Thymus (tissue), 11 donors: ENCODE data around the gene ANO6. TPM values are rescaled to one million over a fixed set of nuclear protein-coding genes. Genes with fewer than 3 reads are reported as not detected.
A peak's percentile ranks its signal among the peaks of the same experiment; 100 is the strongest.

Experiments
- DNase-seq, 9 donors: peaks; one replicate each; pipeline ENCODE4 v3.0.0-alpha.2; 2013; ENCODE audit warnings: low spot score in 9 of 9, low read depth in 6 of 9, missing footprints in 1 of 9
- H3K27ac ChIP-seq, 2 donors: one replicate each; pipeline ENCODE4 v1.5.1; 2013; ENCODE audit warnings: control low read depth in 1 of 2, low read depth in 1 of 2, low read length in 1 of 2, mild to moderate bottlenecking in 1 of 2, moderate library complexity in 1 of 2
- H3K27me3 ChIP-seq, 2 donors: one replicate each; pipeline ENCODE4 v1.5.1; 2013; ENCODE audit warnings: low read length in 1 of 2; ENCODE audit not compliant: control insufficient read depth in 2 of 2, insufficient read depth in 1 of 2
- H3K36me3 ChIP-seq, 2 donors: one replicate each; pipeline ENCODE4 v1.5.1; 2013; ENCODE audit warnings: low read length in 1 of 2, mild to moderate bottlenecking in 1 of 2, moderate library complexity in 1 of 2; ENCODE audit not compliant: control insufficient read depth in 2 of 2, insufficient read depth in 2 of 2
- H3K4me1 ChIP-seq, 2 donors: one replicate each; pipeline ENCODE4 v1.5.1; 2013; ENCODE audit warnings: low read length in 2 of 2; ENCODE audit not compliant: control insufficient read depth in 2 of 2, insufficient read depth in 2 of 2
- H3K4me3 ChIP-seq, 2 donors: one replicate each; pipeline ENCODE4 v1.5.1; 2013; ENCODE audit warnings: low read length in 2 of 2, control low read depth in 1 of 2, mild to moderate bottlenecking in 1 of 2
- H3K9me3 ChIP-seq, 2 donors: one replicate each; pipeline ENCODE4 v1.5.1; 2013; ENCODE audit warnings: low read length in 1 of 2, mild to moderate bottlenecking in 1 of 2; ENCODE audit not compliant: control insufficient read depth in 2 of 2, insufficient read depth in 1 of 2
- WGBS: extraction: QIAGEN DNeasy Blood & Tissue Kit; methylation state at CpG from one replicate; pipeline ENCODE4 v1.1.7; 2013; 5-methylcytosine and 5-hydroxymethylcytosine counted together
- polyA plus RNA-seq: library from polyadenylated mRNA; stranded (reverse); fragments of 200-250 nt; gene quantifications from one replicate; pipeline ENCODE4 v1.2.3, GENCODE V29; 2013
- total RNA-seq: library from RNA; stranded (reverse); fragments of 120-200 nt; gene quantifications from one replicate; pipeline ENCODE4 v1.2.4, GENCODE V29; 2013
- donor health status: healthy.

The ANO6 gene
- total and polyA plus RNA-seq, 2 donors, result 11.6 to 33.1 TPM

GRCh38 chr12:45183246-45183645 lies 32.6 kb upstream of the ANO6 start:
- Histone ChIP-seq H3K36me3 (peaks cover 0 to 2% of the 10 kb centered on the region in 2 donors), H3K27ac (no peak overlapping the region), H3K4me1 (no peaks in the 10 kb centered on the region), H3K9me3 (peaks cover 3 to 4% of the 10 kb centered on the region in 2 donors), H3K27me3 (no peaks in the 10 kb centered on the region), H3K4me3 (no peak overlapping the region)
- DNase-seq, result peak in 1 of 9 donors; percentile 41
- WGBS, result 89% methylated on average over 2 of the region's 2 CpGs

GRCh38 chr12:45184147-45184963 lies 31.5 kb upstream of the ANO6 start:
- no peak overlapping the region for H3K27ac ChIP-seq
- no peaks in the 10 kb centered on the region for H3K9me3 ChIP-seq
- peaks cover 0 to 2% of the 10 kb centered on the region in 2 donors for H3K36me3 ChIP-seq
- no peak for DNase-seq
- no peak overlapping the region for H3K4me3 ChIP-seq
- 92% methylated on average over 6 of the region's 6 CpGs for WGBS
- no peaks in the 10 kb centered on the region for H3K4me1 ChIP-seq
- no peaks in the 10 kb centered on the region for H3K27me3 ChIP-seq

- H3K4me1 ChIP-seq, result no peaks in the 10 kb centered on the region
- DNase-seq, result no peak
- H3K27me3 ChIP-seq, result no peaks in the 10 kb centered on the region
- peaks cover 3 to 6% of the 10 kb centered on the region in 2 donors for H3K36me3 ChIP-seq
- H3K4me3 ChIP-seq, result no peak overlapping the region
- no peaks in the 10 kb centered on the region for H3K9me3 ChIP-seq
- H3K27ac ChIP-seq, result no peak overlapping the region
- WGBS, result 98% methylated on average over 2 of the region's 2 CpGs
Observed at GRCh38 chr12:45186762-45187161, 29.1 kb upstream of the ANO6 start.

DNA sequence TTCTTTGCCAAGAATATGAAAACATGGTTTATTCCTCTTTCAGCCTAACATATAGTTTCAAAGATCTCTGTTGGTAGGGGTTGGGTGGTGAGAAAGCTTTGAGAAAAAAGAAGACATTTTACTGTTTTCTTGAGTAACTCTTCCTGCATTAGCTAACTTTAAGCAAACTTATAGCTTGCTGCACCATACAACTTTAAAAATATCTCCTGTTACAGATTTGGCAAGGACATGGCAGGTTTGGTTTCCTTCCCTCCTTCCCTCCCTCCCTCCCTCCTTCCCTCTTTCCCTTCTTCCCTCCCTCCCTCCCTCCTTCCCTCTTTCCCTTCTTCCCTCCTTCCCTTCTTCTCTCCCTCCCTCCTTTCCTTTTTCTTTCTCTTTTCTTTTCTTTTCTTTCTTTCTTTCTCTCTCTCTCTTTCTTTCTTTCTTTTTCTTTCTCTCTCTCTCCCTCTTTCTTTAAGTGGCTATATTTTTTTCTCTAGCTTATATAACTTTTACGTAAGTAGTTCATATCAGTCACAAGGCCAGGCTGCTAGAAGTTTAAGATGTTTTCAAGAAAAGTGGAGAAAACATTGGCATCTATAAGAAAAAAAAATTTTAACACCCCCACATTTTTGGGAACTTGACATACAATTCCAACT lies 26.0 kb upstream of the ANO6 start:
- DNase-seq, result no peak
- Histone ChIP-seq H3K9me3 (no peaks in the 10 kb centered on the region), H3K36me3 (peaks cover 3 to 6% of the 10 kb centered on the region in 2 donors), H3K4me3 (no peak overlapping the region), H3K27me3 (no peaks in the 10 kb centered on the region), H3K4me1 (peaks cover 0 to 2% of the 10 kb centered on the region in 2 donors), H3K27ac (no peak overlapping the region)
- WGBS, result 97% methylated on average over 1 of the region's 1 CpG

DNA sequence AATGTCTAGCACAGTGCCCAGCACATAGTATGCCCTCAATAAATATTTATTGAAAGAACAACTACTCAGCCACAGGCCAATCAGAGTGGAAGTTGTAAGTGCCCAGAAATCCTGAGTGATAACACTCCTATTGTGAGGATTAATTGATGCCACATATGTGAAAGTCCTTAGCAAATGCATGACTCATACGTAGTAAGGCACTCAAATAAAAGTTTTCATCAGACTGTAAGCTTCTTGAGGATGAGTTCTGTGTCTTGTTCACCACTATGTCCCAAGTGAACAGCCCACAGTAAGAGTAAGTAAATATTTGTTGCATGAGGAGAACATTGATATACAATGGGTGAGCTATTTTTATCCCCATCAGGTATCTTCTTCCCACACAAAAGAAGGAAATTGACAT lies 24.7 kb upstream of the ANO6 start:
- peaks cover 3 to 6% of the 10 kb centered on the region in 2 donors for H3K36me3 ChIP-seq
- WGBS, result 94% methylated on average over 1 of the region's 1 CpG
- no peak overlapping the region for H3K4me3 ChIP-seq
- DNase-seq, result no peak
- H3K27ac ChIP-seq, result no peak overlapping the region
- no peaks in the 10 kb centered on the region for H3K9me3 ChIP-seq
- peaks cover 0 to 2% of the 10 kb centered on the region in 2 donors for H3K4me1 ChIP-seq
- H3K27me3 ChIP-seq, result no peaks in the 10 kb centered on the region

- H3K9me3 ChIP-seq, result no peaks in the 10 kb centered on the region
- no peak for DNase-seq
- peaks cover 0 to 2% of the 10 kb centered on the region in 2 donors for H3K4me1 ChIP-seq
- no peak overlapping the region for H3K27ac ChIP-seq
- no peaks in the 10 kb centered on the region for H3K27me3 ChIP-seq
- H3K4me3 ChIP-seq, result no peak overlapping the region
- WGBS, result 90% methylated on average over 4 of the region's 4 CpGs
- H3K36me3 ChIP-seq, result peaks cover 3 to 5% of the 10 kb centered on the region in 2 donors
Observed at GRCh38 chr12:45192707-45193106, 23.2 kb upstream of the ANO6 start.

GRCh38 chr12:45200491-45201043 lies 15.3 kb upstream of the ANO6 start:
- DNase-seq, result peak in 1 of 9 donors; percentile 34
- WGBS, result 23% methylated on average over 7 of the region's 7 CpGs
- Histone ChIP-seq H3K4me1 (peaks cover 11 to 13% of the 10 kb centered on the region in 2 donors), H3K27ac (peak overlapping the region in 1 of 2 donors; percentile 36), H3K27me3 (no peaks in the 10 kb centered on the region), H3K9me3 (no peaks in the 10 kb centered on the region), H3K4me3 (no peak overlapping the region), H3K36me3 (no peaks in the 10 kb centered on the region)

GRCh38 chr12:45203767-45204166 lies 12.1 kb upstream of the ANO6 start:
- H3K27ac ChIP-seq, result no peak overlapping the region
- H3K9me3 ChIP-seq, result no peaks in the 10 kb centered on the region
- no peaks in the 10 kb centered on the region for H3K36me3 ChIP-seq
- H3K4me1 ChIP-seq, result peaks cover 11 to 13% of the 10 kb centered on the region in 2 donors
- WGBS, result 97% methylated on average over 1 of the region's 1 CpG
- H3K27me3 ChIP-seq, result no peaks in the 10 kb centered on the region
- DNase-seq, result no peak
- H3K4me3 ChIP-seq, result no peak overlapping the region

- no peaks in the 10 kb centered on the region for H3K27me3 ChIP-seq
- WGBS, result 98% methylated on average over 3 of the region's 3 CpGs
- DNase-seq, result no peak
Observed at GRCh38 chr12:45204757-45205156, 11.1 kb upstream of the ANO6 start.

More at GRCh38 chr12:45204757-45205156, 11.1 kb upstream of the ANO6 start:
- Histone ChIP-seq H3K4me3 (no peak overlapping the region), H3K9me3 (no peaks in the 10 kb centered on the region), H3K4me1 (peaks cover 9 to 13% of the 10 kb centered on the region in 2 donors), H3K27ac (no peak overlapping the region), H3K36me3 (no peaks in the 10 kb centered on the region)
